BLaER1 (cell line): ENCODE results near the gene CCDC185.

Experiments used
- H3K27ac ChIP-seq: shearing (Covaris generic); formaldehyde crosslinking; 2 replicates; pipeline ENCODE4 v1.8.1; 2022
- H3K27me3 ChIP-seq: shearing (Covaris generic); formaldehyde crosslinking; 2 replicates; pipeline ENCODE4 v1.8.1; 2022
- H3K36me3 ChIP-seq: shearing (Covaris generic); formaldehyde crosslinking; 2 replicates; pipeline ENCODE4 v1.8.1; 2022
- H3K4me1 ChIP-seq: shearing (Covaris generic); formaldehyde crosslinking; 2 replicates; pipeline ENCODE4 v1.8.1; 2022
- H3K4me2 ChIP-seq: shearing (Covaris generic); formaldehyde crosslinking; 2 replicates; pipeline ENCODE4 v1.8.1; 2022
- H3K4me3 ChIP-seq: shearing (Covaris generic); formaldehyde crosslinking; 2 replicates; pipeline ENCODE4 v1.8.1; 2022
- H3K9ac ChIP-seq: shearing (Covaris generic); formaldehyde crosslinking; 2 replicates; pipeline ENCODE4 v1.8.1; 2022
- H3K9me3 ChIP-seq: shearing (Covaris generic); formaldehyde crosslinking; 2 replicates; pipeline ENCODE4 v1.8.1; 2022
- H4K20me1 ChIP-seq: shearing (Covaris generic); formaldehyde crosslinking; 2 replicates; pipeline ENCODE4 v1.8.1; 2022
- Cebpa-rat ChIP-seq: shearing (Covaris generic); IDR thresholded peaks from 2 replicates; pipeline ENCODE4 v1.8.1; 2022

Gene CCDC185

DNA sequence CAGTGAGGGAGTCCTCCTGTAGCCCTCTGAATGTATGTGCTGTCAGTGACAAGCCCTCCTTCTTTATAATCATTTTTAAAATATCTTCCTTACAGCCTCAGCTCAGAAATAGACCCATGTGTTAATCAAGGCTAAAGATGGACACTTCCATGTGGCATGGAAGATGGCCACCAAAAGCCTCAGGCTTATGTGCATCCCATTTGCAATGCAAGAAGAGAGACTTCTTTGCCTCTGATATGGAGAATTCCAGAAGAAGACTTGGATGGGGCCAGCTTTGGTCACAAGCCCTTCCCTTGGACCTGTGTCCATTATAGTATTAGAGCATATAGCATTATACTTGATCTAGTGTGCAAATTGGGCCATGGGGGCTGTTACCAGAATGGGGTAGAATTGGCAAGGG, 18.5 kb downstream of the CCDC185 start:
- Histone ChIP-seq H3K27me3 (no peaks in the 10 kb centered on the region), H3K4me3 (no peak overlapping the region), H4K20me1 (no peaks in the 10 kb centered on the region), H3K36me3 (no peaks in the 10 kb centered on the region), H3K27ac (no peak overlapping the region), H3K9ac (no peak overlapping the region), H3K9me3 (no peaks in the 10 kb centered on the region), H3K4me2 (no peak overlapping the region), H3K4me1 (no peaks in the 10 kb centered on the region)
- no peak for TF ChIP-seq Cebpa-rat

DNA sequence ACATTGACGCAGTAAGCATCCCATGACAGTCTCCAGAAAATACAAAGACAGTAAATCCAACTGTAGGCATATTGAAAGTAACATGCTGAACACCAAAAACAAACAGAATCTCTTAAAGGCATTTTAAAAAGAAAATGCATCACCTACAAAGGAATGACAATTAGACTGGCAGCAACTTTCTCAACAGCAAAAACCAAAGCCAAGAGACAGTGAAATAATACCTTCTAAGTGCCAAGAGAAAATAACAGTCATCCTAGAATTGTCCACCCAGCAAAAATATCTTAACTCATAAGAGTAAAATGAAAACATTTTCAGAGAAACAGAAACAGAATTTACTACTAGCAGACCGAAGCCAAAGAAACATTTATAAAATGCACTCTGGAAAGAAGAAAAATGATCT, 20.0 kb downstream of the CCDC185 start:
- Histone ChIP-seq H3K27me3 (no peaks in the 10 kb centered on the region), H3K4me2 (no peak overlapping the region), H3K9ac (no peak overlapping the region), H3K36me3 (no peaks in the 10 kb centered on the region), H3K4me1 (no peaks in the 10 kb centered on the region), H4K20me1 (no peaks in the 10 kb centered on the region), H3K9me3 (no peaks in the 10 kb centered on the region), H3K27ac (no peak overlapping the region), H3K4me3 (no peak overlapping the region)
- no peak for TF ChIP-seq Cebpa-rat

DNA sequence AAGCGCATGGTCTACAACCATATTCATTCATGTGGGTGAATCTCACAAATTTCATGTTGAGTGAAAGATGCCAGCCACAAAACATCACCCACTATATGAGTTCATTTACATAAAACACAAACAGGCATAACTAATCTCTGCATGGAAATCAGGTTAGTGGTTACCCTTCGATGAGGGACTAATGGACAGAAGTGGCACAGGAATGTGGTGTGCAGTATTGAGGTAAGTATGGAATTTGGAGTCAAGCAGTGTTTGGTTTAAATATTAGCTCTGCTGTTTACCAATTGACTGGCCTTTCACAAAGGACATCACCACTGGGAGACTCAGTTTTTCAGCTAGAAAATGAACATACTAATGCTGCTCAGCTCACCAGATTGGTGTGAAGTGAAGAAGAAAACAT, 24.2 kb downstream of the CCDC185 start:
- H3K27ac ChIP-seq: no peak overlapping the region
- no peak overlapping the region for H3K4me2 ChIP-seq

DNA sequence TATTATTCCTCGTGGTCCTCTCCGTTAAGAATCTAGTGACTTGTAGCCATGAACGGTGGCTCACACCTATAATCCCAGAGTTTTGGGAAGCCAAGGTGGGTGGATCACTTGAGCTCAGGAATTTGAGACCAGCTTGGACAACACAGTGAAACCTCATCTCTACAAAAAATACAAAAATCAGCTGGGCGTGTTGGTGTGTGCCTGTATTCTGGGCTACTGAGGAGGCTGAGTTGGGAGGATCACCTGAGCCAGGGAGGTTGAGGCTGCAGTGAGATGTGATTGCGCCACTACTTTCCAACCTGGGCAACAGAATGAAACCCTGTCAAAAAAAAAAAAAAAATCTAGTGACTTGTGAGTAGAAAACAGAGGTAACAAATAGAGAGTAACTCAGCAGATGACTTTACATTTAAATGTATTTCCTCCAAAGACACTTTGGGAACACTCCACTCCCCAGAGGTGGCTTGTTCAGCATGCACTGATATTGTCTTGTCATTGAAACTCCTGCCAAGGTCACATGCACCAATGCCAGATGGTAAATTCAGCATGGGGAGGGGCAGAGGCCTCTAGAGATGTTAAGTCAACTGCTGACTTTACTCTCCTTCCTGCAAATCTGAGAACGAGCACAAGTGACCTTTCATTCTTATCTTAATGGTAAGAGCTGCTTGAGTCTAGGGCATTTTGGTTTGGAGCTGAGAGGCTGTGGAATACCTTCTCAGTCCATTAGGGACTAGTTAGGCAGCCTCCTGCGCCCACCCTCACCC, 24.9 kb downstream of the CCDC185 start:
- H3K9me3 ChIP-seq: no peaks in the 10 kb centered on the region

More for the DNA sequence above, 24.2 kb downstream of the CCDC185 start:
- Histone ChIP-seq H3K4me1 (no peaks in the 10 kb centered on the region), H3K36me3 (no peaks in the 10 kb centered on the region), H3K9ac (no peak overlapping the region), H3K27me3 (no peaks in the 10 kb centered on the region), H3K4me3 (no peak overlapping the region), H4K20me1 (no peaks in the 10 kb centered on the region), H3K9me3 (no peaks in the 10 kb centered on the region)
- TF ChIP-seq Cebpa-rat: no peak

DNA sequence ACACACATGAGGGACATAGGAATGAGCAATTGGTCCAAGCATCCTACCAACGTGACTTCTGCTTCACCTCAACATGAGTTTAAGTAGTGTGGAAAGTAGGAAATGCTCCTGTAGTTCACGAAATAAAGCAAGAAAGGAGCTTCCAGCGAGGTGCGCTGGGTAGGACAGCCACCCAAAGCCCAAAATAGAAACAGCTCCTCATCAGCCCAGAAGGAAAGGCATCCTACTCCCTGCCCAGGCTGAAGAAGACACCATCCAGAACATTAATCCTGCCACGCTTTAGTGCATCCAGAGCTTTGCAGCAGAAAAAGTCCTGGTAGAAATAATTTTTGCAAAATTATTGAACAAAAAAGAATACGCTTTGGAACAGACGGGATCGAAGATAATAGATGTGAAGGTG, 25.9 kb downstream of the CCDC185 start:
- no peak overlapping the region for H3K4me2 ChIP-seq
- H3K4me1 ChIP-seq: no peaks in the 10 kb centered on the region
- H3K36me3 ChIP-seq: no peaks in the 10 kb centered on the region
- no peak overlapping the region for H3K4me3 ChIP-seq
- TF ChIP-seq Cebpa-rat: no peak
- no peaks in the 10 kb centered on the region for H4K20me1 ChIP-seq
- no peaks in the 10 kb centered on the region for H3K27me3 ChIP-seq
- no peak overlapping the region for H3K27ac ChIP-seq
- no peak overlapping the region for H3K9ac ChIP-seq
- no peaks in the 10 kb centered on the region for H3K9me3 ChIP-seq

More for the DNA sequence above, 24.9 kb downstream of the CCDC185 start:
- H3K4me3 ChIP-seq: no peak overlapping the region
- no peak for TF ChIP-seq Cebpa-rat
- no peaks in the 10 kb centered on the region for H3K4me1 ChIP-seq
- H3K9ac ChIP-seq: no peak overlapping the region
- no peaks in the 10 kb centered on the region for H3K36me3 ChIP-seq
- no peak overlapping the region for H3K4me2 ChIP-seq
- H4K20me1 ChIP-seq: no peaks in the 10 kb centered on the region
- no peak overlapping the region for H3K27ac ChIP-seq
- no peaks in the 10 kb centered on the region for H3K27me3 ChIP-seq

DNA sequence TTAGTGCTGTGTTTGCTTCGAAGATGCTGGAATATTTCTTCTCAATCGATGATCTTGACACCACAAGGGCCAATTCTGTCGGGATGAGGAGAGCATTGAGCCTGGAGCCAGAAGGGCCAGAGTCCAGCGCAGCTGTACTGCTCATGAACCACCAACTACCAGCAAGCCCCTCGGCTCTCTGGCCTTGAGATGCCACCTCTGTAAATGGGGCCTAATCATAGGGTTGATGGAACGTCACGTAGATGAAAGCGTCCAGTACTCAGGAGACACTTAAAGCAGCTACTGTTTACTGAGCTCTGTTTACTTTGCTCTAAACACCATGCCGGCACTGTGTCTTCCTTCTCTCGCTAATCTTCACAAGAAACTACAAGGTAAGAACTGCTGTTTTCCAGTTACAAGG, 26.3 kb downstream of the CCDC185 start:
- no peak for TF ChIP-seq Cebpa-rat
- Histone ChIP-seq H3K9ac (no peak overlapping the region), H3K4me1 (no peaks in the 10 kb centered on the region), H3K27me3 (no peaks in the 10 kb centered on the region), H3K36me3 (no peaks in the 10 kb centered on the region), H3K27ac (no peak overlapping the region), H3K9me3 (no peaks in the 10 kb centered on the region), H4K20me1 (no peaks in the 10 kb centered on the region), H3K4me3 (no peak overlapping the region), H3K4me2 (no peak overlapping the region)

DNA sequence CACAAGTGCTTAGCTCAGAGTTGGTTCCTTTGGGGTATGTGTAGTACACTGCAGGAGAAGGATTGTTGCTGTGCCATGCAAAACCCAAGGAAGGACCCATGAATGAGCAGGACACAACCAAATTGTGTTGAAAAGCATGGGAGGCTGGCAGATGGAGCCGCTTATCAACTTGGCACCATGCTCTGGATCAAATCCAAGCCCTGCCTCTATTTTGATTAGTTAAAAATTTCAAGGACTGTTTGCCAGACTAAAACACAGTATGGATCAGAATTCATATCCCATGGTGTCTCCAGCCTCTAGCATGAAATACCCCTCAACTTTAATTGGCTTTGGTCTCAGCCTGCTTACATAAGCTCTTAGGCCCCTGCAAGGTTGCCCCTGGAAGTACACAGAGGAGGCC, 27.8 kb downstream of the CCDC185 start:
- Histone ChIP-seq H3K27me3 (no peaks in the 10 kb centered on the region), H3K4me3 (no peak overlapping the region), H3K4me2 (no peak overlapping the region), H3K4me1 (no peaks in the 10 kb centered on the region), H3K36me3 (no peaks in the 10 kb centered on the region), H3K27ac (no peak overlapping the region), H3K9me3 (no peaks in the 10 kb centered on the region), H3K9ac (no peak overlapping the region), H4K20me1 (no peaks in the 10 kb centered on the region)
- TF ChIP-seq Cebpa-rat: no peak

DNA sequence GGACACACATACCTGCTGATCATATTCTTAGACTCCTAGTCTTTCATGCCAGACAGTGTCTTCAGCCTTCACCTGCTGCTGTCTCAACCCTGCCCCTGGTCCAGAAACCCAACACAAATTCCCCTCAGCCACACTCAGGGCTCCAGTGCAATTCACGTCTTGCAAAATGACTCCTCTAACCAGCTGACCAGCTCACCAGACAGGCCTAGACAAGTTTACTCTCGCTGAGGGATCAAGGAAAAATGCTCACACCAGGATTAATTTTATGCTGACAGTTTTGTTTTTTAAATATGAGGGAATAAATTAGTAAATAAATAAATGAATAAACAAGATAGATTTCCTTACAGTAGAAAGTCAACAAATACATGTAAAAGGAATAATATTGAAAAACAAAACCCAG, 28.5 kb downstream of the CCDC185 start:
- Histone ChIP-seq H3K27me3 (no peaks in the 10 kb centered on the region), H4K20me1 (no peaks in the 10 kb centered on the region), H3K4me1 (no peaks in the 10 kb centered on the region), H3K27ac (no peak overlapping the region), H3K4me2 (no peak overlapping the region), H3K9ac (no peak overlapping the region), H3K36me3 (no peaks in the 10 kb centered on the region), H3K4me3 (no peak overlapping the region), H3K9me3 (no peaks in the 10 kb centered on the region)
- TF ChIP-seq Cebpa-rat: no peak

DNA sequence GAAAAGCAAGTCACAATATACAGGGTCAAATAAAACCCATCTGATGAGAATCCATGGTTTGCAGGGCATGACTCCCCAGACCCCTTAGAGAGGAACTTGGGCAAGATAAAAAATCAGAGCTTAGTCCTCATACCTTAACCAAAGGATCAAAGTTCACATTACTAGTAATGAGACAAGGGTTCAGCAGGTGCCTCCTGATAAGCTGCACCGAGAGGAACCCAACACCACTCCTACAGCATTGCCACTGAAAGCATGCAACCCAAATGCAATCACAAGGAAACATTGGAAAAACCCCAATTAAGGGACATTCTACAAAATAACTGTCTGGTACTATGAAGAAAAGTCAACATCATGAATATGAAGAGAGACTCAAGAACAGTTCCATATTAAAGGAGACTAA, 29.7 kb downstream of the CCDC185 start:
- Histone ChIP-seq H3K4me3 (no peak overlapping the region), H3K36me3 (no peaks in the 10 kb centered on the region), H3K27ac (no peak overlapping the region), H3K4me2 (no peak overlapping the region), H3K9me3 (no peaks in the 10 kb centered on the region), H4K20me1 (no peaks in the 10 kb centered on the region), H3K27me3 (no peaks in the 10 kb centered on the region), H3K4me1 (no peaks in the 10 kb centered on the region), H3K9ac (no peak overlapping the region)
- no peak for TF ChIP-seq Cebpa-rat

DNA sequence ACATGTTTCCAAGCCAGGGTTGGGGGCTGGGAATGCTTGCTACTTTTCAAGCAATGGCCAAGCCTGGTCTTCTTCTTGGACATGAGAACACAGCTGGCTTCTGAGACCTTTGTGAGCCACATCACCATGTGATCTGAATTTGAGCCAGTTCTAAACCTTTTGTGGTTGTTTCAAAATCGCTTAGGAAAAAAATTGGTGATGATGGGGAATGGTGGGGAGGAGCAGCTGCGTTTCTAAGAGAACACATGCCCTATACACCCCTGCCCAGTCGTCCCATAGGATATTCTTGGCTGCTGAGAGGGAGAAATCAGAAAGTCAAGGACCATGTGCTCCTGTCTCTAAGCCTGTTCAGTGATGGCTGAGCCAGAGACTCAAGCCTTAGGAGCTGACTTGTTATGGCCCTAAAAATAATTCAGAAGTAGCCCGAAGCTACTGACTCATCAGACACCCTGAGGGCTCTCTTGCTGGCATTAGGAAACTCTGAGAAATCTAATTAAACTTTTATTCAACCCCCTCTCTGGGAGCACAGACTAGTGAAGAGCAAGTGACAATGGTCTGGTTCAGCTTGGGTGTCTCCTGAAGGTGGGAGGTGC, 30.5 kb downstream of the CCDC185 start:
- no peaks in the 10 kb centered on the region for H3K27me3 ChIP-seq
- no peak overlapping the region for H3K4me2 ChIP-seq
- TF ChIP-seq Cebpa-rat: no peak
- H4K20me1 ChIP-seq: no peaks in the 10 kb centered on the region
- no peak overlapping the region for H3K4me3 ChIP-seq
- H3K9me3 ChIP-seq: no peaks in the 10 kb centered on the region
- no peak overlapping the region for H3K9ac ChIP-seq
- no peaks in the 10 kb centered on the region for H3K4me1 ChIP-seq
- no peaks in the 10 kb centered on the region for H3K36me3 ChIP-seq
- no peak overlapping the region for H3K27ac ChIP-seq
